Measurements from ENCODE around the gene SOX14. TPM values are rescaled to one million over a fixed set of nuclear protein-coding genes. Genes with fewer than 3 reads are reported as not detected.

The SOX14 gene
- total and polyA plus RNA-seq, 2 of the 4 experiments (the other 2 are of a cell fraction): not detected

DNA sequence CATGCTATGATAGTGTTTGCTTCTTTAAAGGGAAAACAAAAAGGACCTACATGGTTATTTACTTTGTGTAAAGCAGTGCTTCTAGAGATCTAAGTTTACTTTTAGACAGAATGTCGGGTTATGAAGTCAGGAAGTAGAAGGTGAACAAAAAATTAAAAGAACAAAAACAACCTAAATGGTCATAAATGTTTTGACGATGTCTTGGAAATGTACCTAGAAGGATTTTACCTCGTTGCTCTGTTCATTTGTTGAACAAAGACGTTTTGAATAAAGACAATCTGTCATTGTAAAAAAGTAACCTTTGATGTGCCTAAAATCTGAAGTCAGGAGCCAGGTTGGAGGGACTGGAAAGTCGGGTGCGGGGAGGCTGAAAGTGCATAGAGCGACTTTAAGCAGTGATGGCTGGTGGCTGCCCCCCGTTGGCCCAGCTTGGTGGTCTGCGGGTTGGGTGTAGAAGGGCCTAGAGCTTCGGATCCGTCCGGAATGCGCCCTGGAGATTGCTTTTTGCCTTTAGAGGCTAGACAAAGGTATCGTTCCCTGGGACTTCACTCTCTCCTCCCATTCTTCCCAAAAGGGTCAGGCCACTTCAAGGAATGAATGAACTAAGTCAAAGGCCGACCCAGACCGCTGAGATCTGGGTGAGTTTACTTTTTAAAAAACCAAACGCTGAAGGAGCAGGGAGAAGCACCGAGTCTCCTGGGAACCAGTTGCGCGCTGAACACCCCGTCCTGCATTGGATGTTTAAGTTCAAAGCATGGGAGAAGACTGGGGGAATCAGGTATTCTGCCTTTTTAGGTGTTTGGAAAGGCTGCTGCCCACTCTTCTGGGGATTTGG is 2.1 kb downstream of the SOX14 start (continued):
- TF ChIP-seq, protein P1, sequence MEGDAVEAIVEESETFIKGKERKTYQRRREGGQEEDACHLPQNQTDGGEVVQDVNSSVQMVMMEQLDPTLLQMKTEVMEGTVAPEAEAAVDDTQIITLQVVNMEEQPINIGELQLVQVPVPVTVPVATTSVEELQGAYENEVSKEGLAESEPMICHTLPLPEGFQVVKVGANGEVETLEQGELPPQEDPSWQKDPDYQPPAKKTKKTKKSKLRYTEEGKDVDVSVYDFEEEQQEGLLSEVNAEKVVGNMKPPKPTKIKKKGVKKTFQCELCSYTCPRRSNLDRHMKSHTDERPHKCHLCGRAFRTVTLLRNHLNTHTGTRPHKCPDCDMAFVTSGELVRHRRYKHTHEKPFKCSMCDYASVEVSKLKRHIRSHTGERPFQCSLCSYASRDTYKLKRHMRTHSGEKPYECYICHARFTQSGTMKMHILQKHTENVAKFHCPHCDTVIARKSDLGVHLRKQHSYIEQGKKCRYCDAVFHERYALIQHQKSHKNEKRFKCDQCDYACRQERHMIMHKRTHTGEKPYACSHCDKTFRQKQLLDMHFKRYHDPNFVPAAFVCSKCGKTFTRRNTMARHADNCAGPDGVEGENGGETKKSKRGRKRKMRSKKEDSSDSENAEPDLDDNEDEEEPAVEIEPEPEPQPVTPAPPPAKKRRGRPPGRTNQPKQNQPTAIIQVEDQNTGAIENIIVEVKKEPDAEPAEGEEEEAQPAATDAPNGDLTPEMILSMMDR (conservative IDR thresholded peaks at IDR 0.05; ENCODE audit: low read depth, low read length): no peak

DNA sequence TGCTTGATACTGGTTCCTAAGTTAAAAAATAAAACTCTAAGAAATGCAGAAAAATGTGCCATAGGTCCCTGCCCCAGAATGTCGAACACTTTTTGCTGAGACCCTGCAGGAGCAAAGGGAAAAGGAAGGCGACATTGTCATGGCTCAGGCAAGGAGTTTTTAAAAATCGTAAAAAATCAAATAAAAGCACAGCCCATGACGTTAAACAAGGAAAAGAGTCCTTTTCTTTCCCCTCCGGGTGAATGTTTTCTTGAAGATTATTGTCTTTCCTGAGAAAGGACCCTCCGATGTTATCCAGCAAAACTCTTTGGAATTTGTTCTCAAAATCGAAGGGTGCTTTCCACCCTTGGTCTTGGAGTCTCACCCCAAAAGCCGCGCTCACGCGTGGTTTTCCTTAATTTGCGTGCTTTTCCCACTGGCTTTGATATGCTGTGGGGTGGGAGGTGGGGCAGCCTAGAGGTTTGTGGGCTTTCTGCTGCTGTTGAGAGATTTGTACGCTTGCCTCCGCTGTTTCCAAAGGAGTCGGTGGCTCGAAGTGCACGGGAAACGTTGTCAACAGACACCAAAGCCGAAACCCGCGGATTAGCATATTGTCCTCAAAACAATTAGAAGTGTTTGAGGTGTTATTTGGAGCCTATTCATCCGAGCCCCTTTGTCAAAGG is 2.9 kb downstream of the SOX14 start:
- Histone ChIP-seq H3K9me1 (ENCODE audit: insufficient read depth, low read length) (no peaks in the 10 kb centered on the region), H3K27me3 (ENCODE audit: control insufficient read depth, insufficient read depth, low read length) (peaks cover 91% of the 10 kb centered on the region), H3K79me1 (ENCODE audit: low read depth in 1 of 2, low read length in 2 of 2) (no peaks in the 10 kb centered on the region), H2BK5ac (ENCODE audit: low read depth, low read length, poor library complexity, severe bottlenecking) (no peak overlapping the region), H3K36me3 (ENCODE audit: control insufficient read depth, insufficient read depth, low read length) (no peaks in the 10 kb centered on the region), H3K4me2 (ENCODE audit: low read depth, low read length) (no peak overlapping the region), H3K4ac (ENCODE audit: low read depth, low read length) (no peak overlapping the region), H2AFZ (replicated peaks; ENCODE audit: low read length, poor library complexity) (no peak overlapping the region), H3K4me1 (ENCODE audit: control insufficient read depth, insufficient read depth, low read length) (no peaks in the 10 kb centered on the region), H3K4me3 (ENCODE audit: insufficient read depth, low read depth, low read length) (no peak overlapping the region), H2AK9ac (replicated peaks; ENCODE audit: low read depth, low read length, poor library complexity) (no peak overlapping the region), H2BK120ac (ENCODE audit: low read depth, low read length) (no peak overlapping the region), H2BK15ac (ENCODE audit: low read depth, low read length) (no peak overlapping the region), H4K91ac (ENCODE audit: insufficient read depth, low read depth, low read length) (no peak overlapping the region), H4K5ac (ENCODE audit: low read depth, low read length) (no peak overlapping the region), H2BK20ac (ENCODE audit: low read depth, low read length) (no peak overlapping the region), H2AK5ac (ENCODE audit: low read depth, low read length) (no peak overlapping the region), H3K27ac (ENCODE audit: insufficient read depth, low read length) (no peak overlapping the region), H3K9me3 (ENCODE audit: control insufficient read depth, insufficient read depth, low read length) (peaks cover 2% of the 10 kb centered on the region; the same call in 1 of the 2 replicates), H4K8ac (ENCODE audit: low read depth in 2 of 2, low read length in 2 of 2) (no peak overlapping the region), H3K14ac (replicated peaks; ENCODE audit: low read depth, low read length) (no peak overlapping the region), H3K18ac (ENCODE audit: low read depth, low read length) (no peak overlapping the region), H4K20me1 (ENCODE audit: insufficient read depth, low read length) (no peaks in the 10 kb centered on the region), H3K9ac (ENCODE audit: low read depth, low read length) (no peak overlapping the region), H3K56ac (ENCODE audit: extremely low read depth, insufficient read depth, low read length) (no peak overlapping the region), H3K23ac (ENCODE audit: low read depth, low read length) (no peak overlapping the region)
- DNase-seq (no peak), ATAC-seq (ENCODE audit: low read depth) (no peak)
- BruUV-seq (replicated peaks): no TSS peak
- POLR2A ChIA-PET (ENCODE audit: unreplicated experiment): no interaction called here
- WGBS, 2 experiments (ENCODE audit: extremely low coverage in 2 of 2, insufficient read length in 1 of 2): 0% methylated on average over 2 of the region's 22 CpGs; no CpG with 5 or more reads in 1 of the 2 experiments
- dilution Hi-C loops (cut with HindIII; ENCODE audit: low sequenced_read_pairs, unreplicated experiment): no loop called here
- CTCF ChIA-PET: no interaction called here
- intact Hi-C loops (cut with micrococcal nuclease): no loop called here
- in situ Hi-C loops (cut with MboI; ENCODE audit: low sequenced_read_pairs): no loop called here
- TF ChIP-seq, protein P1 (conservative IDR thresholded peaks at IDR 0.05; ENCODE audit: low read depth, low read length): no peak
- TF ChIP-seq NFE2L2 (IDR thresholded peaks at IDR 0.05; ENCODE audit: low read depth, low read length) (no peak), CHD1 (IDR thresholded peaks at IDR 0.05; ENCODE audit: low read depth, low read length) (no peak), RCOR1 (IDR thresholded peaks at IDR 0.05; ENCODE audit: insufficient replicate concordance, low read length) (no peak), FOS (IDR thresholded peaks at IDR 0.05; ENCODE audit: low read depth, low read length) (no peak), MAFK (IDR thresholded peaks at IDR 0.05; ENCODE audit: low read depth, low read length) (no peak), BHLHE40 (IDR thresholded peaks at IDR 0.05; ENCODE audit: low read depth, low read length) (no peak), POLR2A (IDR thresholded peaks at IDR 0.05; ENCODE audit: low read depth, low read length) (no peak), RAD21 (IDR thresholded peaks at IDR 0.05; ENCODE audit: low read length) (no peak), CEBPB (IDR thresholded peaks at IDR 0.05; ENCODE audit: low read depth, low read length) (no peak)
- TF ChIP-seq, protein P2, sequence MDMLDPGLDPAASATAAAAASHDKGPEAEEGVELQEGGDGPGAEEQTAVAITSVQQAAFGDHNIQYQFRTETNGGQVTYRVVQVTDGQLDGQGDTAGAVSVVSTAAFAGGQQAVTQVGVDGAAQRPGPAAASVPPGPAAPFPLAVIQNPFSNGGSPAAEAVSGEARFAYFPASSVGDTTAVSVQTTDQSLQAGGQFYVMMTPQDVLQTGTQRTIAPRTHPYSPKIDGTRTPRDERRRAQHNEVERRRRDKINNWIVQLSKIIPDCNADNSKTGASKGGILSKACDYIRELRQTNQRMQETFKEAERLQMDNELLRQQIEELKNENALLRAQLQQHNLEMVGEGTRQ (IDR thresholded peaks at IDR 0.05; ENCODE audit: low read depth, low read length): no peak

Data from IMR-90 (cell line).